Trophoblast cell (in vitro differentiated cells and primary cell): Measurements from ENCODE around the gene MT4.

Experiments
- DNase-seq, 2 donors: peaks; one replicate each; pipeline ENCODE4 v3.0.0-alpha.2; 2016
- H2AFZ ChIP-seq: 2 replicates; pipeline ENCODE4 v1.6.1; 2013; ENCODE audit warnings: low read length, moderate library complexity, mild to moderate bottlenecking; ENCODE audit not compliant: insufficient read depth, poor library complexity
- H2AK5ac ChIP-seq: 2 replicates; pipeline ENCODE4 v1.6.1; 2013; ENCODE audit warnings: mild to moderate bottlenecking, low read length
- H2BK120ac ChIP-seq: 2 replicates; pipeline ENCODE4 v1.6.1; 2013; ENCODE audit warnings: low read length, mild to moderate bottlenecking, moderate library complexity; ENCODE audit not compliant: insufficient read depth, poor library complexity
- H2BK12ac ChIP-seq: 2 replicates; pipeline ENCODE4 v1.6.1; 2013; ENCODE audit warnings: mild to moderate bottlenecking, low read length, moderate library complexity
- H2BK5ac ChIP-seq: 2 replicates; pipeline ENCODE4 v1.6.1; 2013; ENCODE audit warnings: low read length, low read depth, moderate library complexity, mild to moderate bottlenecking; ENCODE audit not compliant: poor library complexity
- H3K14ac ChIP-seq: 2 replicates; pipeline ENCODE4 v1.6.1; 2013; ENCODE audit warnings: mild to moderate bottlenecking, low read length
- H3K18ac ChIP-seq: 2 replicates; pipeline ENCODE4 v1.6.1; 2013; ENCODE audit warnings: mild to moderate bottlenecking, low read length
- H3K23ac ChIP-seq: 2 replicates; pipeline ENCODE4 v1.6.1; 2013; ENCODE audit warnings: low read length
- H3K27ac ChIP-seq: 2 replicates; pipeline ENCODE4 v1.5.1; 2013; ENCODE audit warnings: low read depth, mild to moderate bottlenecking, inconsistent platforms, low read length, moderate library complexity
- H3K27me3 ChIP-seq: 2 replicates; pipeline ENCODE4 v1.6.1; 2013; ENCODE audit warnings: inconsistent platforms, mild to moderate bottlenecking, low read length, moderate library complexity; ENCODE audit not compliant: insufficient read depth
- H3K36me3 ChIP-seq, 2 experiments: 1 replicate in 1 of 2; 2 replicates in 1 of 2; pipeline ENCODE4 v1.6.1; 2013; ENCODE audit warnings: low read length in 2 of 2, mild to moderate bottlenecking in 2 of 2, moderate library complexity in 1 of 2; ENCODE audit not compliant: insufficient read depth in 2 of 2, control insufficient read depth in 1 of 2
- H3K4ac ChIP-seq: 2 replicates; pipeline ENCODE4 v1.6.1; 2013; ENCODE audit warnings: low read depth, mild to moderate bottlenecking, low read length, moderate library complexity
- H3K4me1 ChIP-seq, 2 experiments: 1 replicate in 1 of 2; 2 replicates in 1 of 2; pipeline ENCODE4 v1.6.1; 2013; ENCODE audit warnings: low read length in 2 of 2, mild to moderate bottlenecking in 2 of 2, moderate library complexity in 1 of 2; ENCODE audit not compliant: insufficient read depth in 2 of 2, control insufficient read depth in 1 of 2
- H3K4me2 ChIP-seq: 2 replicates; pipeline ENCODE4 v1.6.1; 2013; ENCODE audit warnings: inconsistent platforms, mild to moderate bottlenecking, low read length, moderate library complexity
- H3K4me3 ChIP-seq: 2 replicates; pipeline ENCODE4 v1.5.1; 2013; ENCODE audit warnings: mild to moderate bottlenecking, low read depth, low read length, inconsistent platforms
- H3K79me1 ChIP-seq: one replicate; pipeline ENCODE4 v1.6.1; 2013; ENCODE audit warnings: low read length
- H3K79me2 ChIP-seq: 2 replicates; pipeline ENCODE4 v1.6.1; 2013; ENCODE audit warnings: low read length, mild to moderate bottlenecking; ENCODE audit not compliant: control insufficient read depth, insufficient read depth, poor library complexity
- H3K9ac ChIP-seq: 2 replicates; pipeline ENCODE4 v1.6.1; 2013; ENCODE audit warnings: mild to moderate bottlenecking, low read length
- H3K9me3 ChIP-seq: 2 replicates; pipeline ENCODE4 v1.6.1; 2013; ENCODE audit warnings: low read depth, mild to moderate bottlenecking, control low read depth, inconsistent platforms, low read length; ENCODE audit not compliant: insufficient read depth
- H4K12ac ChIP-seq: 2 replicates; pipeline ENCODE4 v1.6.1; 2013; ENCODE audit warnings: low read depth, mild to moderate bottlenecking, low read length, moderate library complexity
- H4K8ac ChIP-seq: 2 replicates; pipeline ENCODE4 v1.6.1; 2013; ENCODE audit warnings: low read depth, mild to moderate bottlenecking, low read length, moderate library complexity
- H4K91ac ChIP-seq: one replicate; pipeline ENCODE4 v1.6.1; 2013; ENCODE audit warnings: low read depth, mild to moderate bottlenecking, low read length, moderate library complexity
- WGBS: extraction: QIAGEN DNeasy Blood & Tissue Kit; methylation state at CpG from one replicate; pipeline ENCODE4 v1.1.7; 2013; ENCODE audit warnings: missing lambda C conversion rate; ENCODE audit not compliant: insufficient read length, insufficient coverage; ENCODE audit errors: extremely low coverage; 5-methylcytosine and 5-hydroxymethylcytosine counted together

MT4 gene

GRCh38 chr16:56571525-56571924 lies 6.7 kb downstream of the MT4 start:
- no peak overlapping the region for H4K91ac ChIP-seq
- no peaks in the 10 kb centered on the region for H3K9me3 ChIP-seq
- H3K27ac ChIP-seq: no peak overlapping the region
- H2AK5ac ChIP-seq: no peak overlapping the region
- no peak overlapping the region for H3K18ac ChIP-seq
- no CpG with 5 or more reads among the region's 11 CpGs for WGBS
- H3K4me3 ChIP-seq: no peak overlapping the region
- H2AFZ ChIP-seq: no peak overlapping the region
- no peaks in the 10 kb centered on the region for H3K79me1 ChIP-seq
- H3K79me2 ChIP-seq: no peaks in the 10 kb centered on the region
- no peak overlapping the region for H3K4ac ChIP-seq
- H3K27me3 ChIP-seq: no peaks in the 10 kb centered on the region
- H3K36me3 ChIP-seq: no peaks in the 10 kb centered on the region
- H3K4me2 ChIP-seq: no peak overlapping the region
- H4K12ac ChIP-seq: no peak overlapping the region
- no peak overlapping the region for H4K8ac ChIP-seq
- no peak overlapping the region for H2BK120ac ChIP-seq
- no peak overlapping the region for H3K9ac ChIP-seq
- peaks cover 3 to 6% of the 10 kb centered on the region in 2 experiments for H3K4me1 ChIP-seq
- DNase-seq: no peak
- no peak overlapping the region for H2BK12ac ChIP-seq
- no peak overlapping the region for H3K23ac ChIP-seq
- H3K14ac ChIP-seq: no peak overlapping the region
- no peak overlapping the region for H2BK5ac ChIP-seq

- Histone ChIP-seq H3K4me3 (no peak overlapping the region), H3K4ac (no peak overlapping the region), H3K4me2 (no peak overlapping the region), H2BK12ac (no peak overlapping the region), H4K8ac (no peak overlapping the region), H2BK5ac (no peak overlapping the region), H4K91ac (no peak overlapping the region), H3K4me1 (peaks cover 5 to 6% of the 10 kb centered on the region in 2 experiments), H3K9ac (no peak overlapping the region), H4K12ac (no peak overlapping the region), H2AK5ac (no peak overlapping the region), H3K27me3 (no peaks in the 10 kb centered on the region), H3K23ac (no peak overlapping the region), H3K79me2 (no peaks in the 10 kb centered on the region), H3K18ac (no peak overlapping the region), H3K27ac (no peak overlapping the region), H3K36me3 (no peaks in the 10 kb centered on the region), H3K79me1 (no peaks in the 10 kb centered on the region), H3K14ac (no peak overlapping the region), H2BK120ac (no peak overlapping the region), H3K9me3 (no peaks in the 10 kb centered on the region), H2AFZ (no peak overlapping the region)
- no peak for DNase-seq
- no CpG with 5 or more reads among the region's 1 CpG for WGBS
These were observed 9.8 kb downstream of the MT4 start for GRCh38 chr16:56574625-56575024.

GRCh38 chr16:56576585-56577299 lies 11.9 kb downstream of the MT4 start:
- Histone ChIP-seq H2AK5ac (no peak overlapping the region), H3K9ac (no peak overlapping the region), H4K12ac (no peak overlapping the region), H3K4me2 (no peak overlapping the region), H2BK12ac (no peak overlapping the region), H2AFZ (no peak overlapping the region), H3K14ac (no peak overlapping the region), H3K23ac (no peak overlapping the region), H3K79me1 (no peaks in the 10 kb centered on the region), H2BK5ac (no peak overlapping the region), H3K79me2 (no peaks in the 10 kb centered on the region), H3K4ac (no peak overlapping the region), H4K91ac (no peak overlapping the region), H3K18ac (no peak overlapping the region), H3K9me3 (no peaks in the 10 kb centered on the region), H3K27me3 (no peaks in the 10 kb centered on the region), H3K36me3 (no peaks in the 10 kb centered on the region), H3K27ac (no peak overlapping the region), H2BK120ac (no peak overlapping the region), H3K4me1 (peaks cover 0 to 2% of the 10 kb centered on the region in 2 experiments), H4K8ac (no peak overlapping the region), H3K4me3 (no peak overlapping the region)
- WGBS: no CpG with 5 or more reads among the region's 8 CpGs
- peak; percentile 91 to 92 for DNase-seq

- Histone ChIP-seq H3K4me3 (no peak overlapping the region), H3K18ac (no peak overlapping the region), H3K79me1 (no peaks in the 10 kb centered on the region), H4K91ac (no peak overlapping the region), H3K9ac (no peak overlapping the region), H2AFZ (no peak overlapping the region), H2AK5ac (no peak overlapping the region), H3K27ac (no peak overlapping the region), H3K4me2 (no peak overlapping the region), H3K4me1 (peaks cover 0 to 2% of the 10 kb centered on the region in 2 experiments), H3K4ac (no peak overlapping the region), H4K8ac (no peak overlapping the region), H3K9me3 (no peaks in the 10 kb centered on the region), H3K36me3 (no peaks in the 10 kb centered on the region), H2BK5ac (no peak overlapping the region), H2BK120ac (no peak overlapping the region), H4K12ac (no peak overlapping the region), H2BK12ac (no peak overlapping the region), H3K14ac (no peak overlapping the region), H3K23ac (no peak overlapping the region), H3K27me3 (no peaks in the 10 kb centered on the region), H3K79me2 (no peaks in the 10 kb centered on the region)
- no CpG with 5 or more reads among the region's 4 CpGs for WGBS
- no peak for DNase-seq
These were observed 12.4 kb downstream of the MT4 start for GRCh38 chr16:56577300-56577625.
